IMR-90 (cell line): Measurements from ENCODE around the gene CCDC83. TPM values are rescaled to one million over a fixed set of nuclear protein-coding genes. Genes with fewer than 3 reads are reported as not detected.

ENCODE experiments used
- ATAC-seq: fragments of 200-7000 bp; cut with Tn5 transposase; 2 replicates; pipeline ENCODE4 v1.9.1; 2020; ENCODE audit warnings: low read depth, mild to moderate bottlenecking, moderate library complexity
- Bru-seq: library from RNA; stranded (reverse); fragments of 400-500 nt; gene quantifications from one replicate; lab custom pipeline; 2021; lab: Mats Ljungman, UMichigan
- BruChase-seq, 2 experiments: library from RNA; stranded (reverse); fragments of 400-500 nt; gene quantifications; one replicate each; lab custom pipeline; 2021; lab: Mats Ljungman, UMichigan
- BruUV-seq: library from RNA; stranded (reverse); fragments of 400-500 nt; replicated peaks from 2 replicates; lab custom pipeline; 2021; lab: Mats Ljungman, UMichigan
- CTCF ChIA-PET: fragments of 300-600 bp; formaldehyde crosslinking; extraction: SDS; loops from one replicate; lab custom pipeline; 2021; ENCODE audit warnings: antibody characterized with exemption; lab: Yijun Ruan, JAX
- POLR2A ChIA-PET: fragments of 300-600 bp; sonication (Branson Sonifier 250); formaldehyde crosslinking; loops from one replicate; lab custom pipeline; 2022; ENCODE audit warnings: antibody characterized with exemption; ENCODE audit not compliant: unreplicated experiment; lab: Charles Lee
- DNase-seq: peaks from one replicate; pipeline ENCODE4 v3.0.0; 2013
- H2AFZ ChIP-seq: replicated peaks from 2 replicates; pipeline ENCODE3; 2013; ENCODE audit warnings: low read length, mild to moderate bottlenecking; ENCODE audit not compliant: poor library complexity
- H2AK5ac ChIP-seq: 2 replicates; pipeline ENCODE4 v1.6.1; 2013; ENCODE audit warnings: low read depth, low read length, inconsistent platforms
- H2AK9ac ChIP-seq: replicated peaks from 2 replicates; pipeline ENCODE3; 2013; ENCODE audit warnings: mild to moderate bottlenecking, low read depth, low read length, moderate library complexity; ENCODE audit not compliant: poor library complexity
- H2BK120ac ChIP-seq: 2 replicates; pipeline ENCODE4 v1.6.1; 2013; ENCODE audit warnings: low read depth, low read length, inconsistent platforms
- H2BK15ac ChIP-seq: 3 replicates; pipeline ENCODE4 v1.6.1; 2013; ENCODE audit warnings: low read depth, low read length, inconsistent platforms
- H2BK20ac ChIP-seq: 2 replicates; pipeline ENCODE4 v1.6.1; 2013; ENCODE audit warnings: low read depth, mild to moderate bottlenecking, inconsistent platforms, low read length, moderate library complexity
- H2BK5ac ChIP-seq: 2 replicates; pipeline ENCODE4 v1.6.1; 2013; ENCODE audit warnings: mild to moderate bottlenecking, low read depth, low read length, inconsistent platforms; ENCODE audit not compliant: poor library complexity, severe bottlenecking
- H3K14ac ChIP-seq: replicated peaks from 2 replicates; pipeline ENCODE4 v1.6.1; 2013; ENCODE audit warnings: low read depth, low read length, inconsistent platforms
- H3K18ac ChIP-seq: 2 replicates; pipeline ENCODE4 v1.6.1; 2013; ENCODE audit warnings: low read depth, low read length, control low read depth
- H3K23ac ChIP-seq: 2 replicates; pipeline ENCODE4 v1.6.1; 2013; ENCODE audit warnings: low read depth, low read length, inconsistent platforms
- H3K27ac ChIP-seq: 2 replicates; pipeline ENCODE4 v1.5.1; 2013; ENCODE audit warnings: mild to moderate bottlenecking, control low read depth, low read length; ENCODE audit not compliant: insufficient read depth
- H3K27me3 ChIP-seq: 2 replicates; pipeline ENCODE4 v1.6.1; 2013; ENCODE audit warnings: low read length; ENCODE audit not compliant: control insufficient read depth, insufficient read depth
- H3K36me3 ChIP-seq: 2 replicates; pipeline ENCODE4 v1.6.1; 2013; ENCODE audit warnings: low read length, mixed read lengths; ENCODE audit not compliant: control insufficient read depth, insufficient read depth
- H3K4ac ChIP-seq: 2 replicates; pipeline ENCODE4 v1.6.1; 2013; ENCODE audit warnings: low read depth, low read length, inconsistent platforms
- H3K4me1 ChIP-seq: 2 replicates; pipeline ENCODE4 v1.6.1; 2013; ENCODE audit warnings: low read length, mixed read lengths; ENCODE audit not compliant: control insufficient read depth, insufficient read depth
- H3K4me2 ChIP-seq: 2 replicates; pipeline ENCODE4 v1.6.1; 2013; ENCODE audit warnings: low read depth, mild to moderate bottlenecking, control low read depth, low read length, moderate library complexity
- H3K4me3 ChIP-seq: 2 replicates; pipeline ENCODE4 v1.5.1; 2013; ENCODE audit warnings: low read depth, mild to moderate bottlenecking, control low read depth, low read length, moderate library complexity; ENCODE audit not compliant: insufficient read depth
- H3K56ac ChIP-seq: 2 replicates; pipeline ENCODE4 v1.6.1; 2013; ENCODE audit warnings: low read length, inconsistent platforms; ENCODE audit not compliant: insufficient read depth; ENCODE audit errors: extremely low read depth
- H3K79me1 ChIP-seq, 2 experiments: 2 replicates each; pipeline ENCODE4 v1.6.1; 2013; ENCODE audit warnings: low read length in 2 of 2, inconsistent platforms in 1 of 2, low read depth in 1 of 2
- H3K9ac ChIP-seq: 2 replicates; pipeline ENCODE4 v1.6.1; 2013; ENCODE audit warnings: low read depth, low read length, control low read depth
- H3K9me1 ChIP-seq: 2 replicates; pipeline ENCODE4 v1.6.1; 2013; ENCODE audit warnings: low read length, inconsistent platforms; ENCODE audit not compliant: insufficient read depth
- H3K9me3 ChIP-seq: 2 replicates; pipeline ENCODE4 v1.6.1; 2013; ENCODE audit warnings: low read length; ENCODE audit not compliant: control insufficient read depth, insufficient read depth
- H4K20me1 ChIP-seq: 2 replicates; pipeline ENCODE4 v1.6.1; 2013; ENCODE audit warnings: low read length, inconsistent platforms; ENCODE audit not compliant: insufficient read depth
- H4K5ac ChIP-seq: 2 replicates; pipeline ENCODE4 v1.6.1; 2013; ENCODE audit warnings: mild to moderate bottlenecking, low read depth, low read length, control low read depth
- H4K8ac ChIP-seq, 2 experiments: 2 replicates each; pipeline ENCODE4 v1.6.1; 2013; ENCODE audit warnings: low read depth in 2 of 2, low read length in 2 of 2, control low read depth in 1 of 2, inconsistent platforms in 1 of 2
- H4K91ac ChIP-seq: 2 replicates; pipeline ENCODE4 v1.6.1; 2013; ENCODE audit warnings: low read depth, low read length, inconsistent platforms; ENCODE audit not compliant: insufficient read depth
- BHLHE40 ChIP-seq: fragments of 150-350 bp; IDR thresholded peaks from 2 replicates; pipeline ENCODE4 v1.6.1; 2016; ENCODE audit warnings: mild to moderate bottlenecking, low read depth, low read length
- CEBPB ChIP-seq: IDR thresholded peaks from 2 replicates; pipeline ENCODE4 v1.6.1; 2012; ENCODE audit warnings: low read depth, low read length, improper control_type of control experiment
- MAZ ChIP-seq: IDR thresholded peaks from 2 replicates; pipeline ENCODE4 v1.6.1; 2012; ENCODE audit warnings: low read depth, mild to moderate bottlenecking, low read length, improper control_type of control experiment, moderate library complexity, borderline replicate concordance
- MXI1 ChIP-seq: IDR thresholded peaks from 2 replicates; pipeline ENCODE4 v1.6.1; 2012; ENCODE audit warnings: low read depth, mild to moderate bottlenecking, low read length, moderate library complexity, borderline replicate concordance
- NFE2L2 ChIP-seq: fragments of 150-350 bp; IDR thresholded peaks from 2 replicates; pipeline ENCODE4 v1.6.1; 2016; ENCODE audit warnings: low read depth, mild to moderate bottlenecking, low read length
- RAD21 ChIP-seq: IDR thresholded peaks from 2 replicates; pipeline ENCODE4 v1.6.1; 2012; ENCODE audit warnings: low read length, improper control_type of control experiment
- RCOR1 ChIP-seq: IDR thresholded peaks from 2 replicates; pipeline ENCODE4 v1.6.1; 2012; ENCODE audit warnings: mild to moderate bottlenecking, low read length, improper control_type of control experiment; ENCODE audit not compliant: insufficient replicate concordance
- RFX5 ChIP-seq: IDR thresholded peaks from 2 replicates; pipeline ENCODE4 v1.8.0; 2012; ENCODE audit warnings: low read depth, mild to moderate bottlenecking, low read length, moderate library complexity
- SMC3 ChIP-seq: fragments of 150-350 bp; IDR thresholded peaks from 2 replicates; pipeline ENCODE4 v1.6.1; 2016; ENCODE audit warnings: low read depth, mild to moderate bottlenecking, antibody characterized with exemption, low read length, moderate library complexity
- WGBS, 2 experiments: methylation state at CpG; one replicate each; pipeline versions ENCODE4 v1.1.5 to v1.1.7; 2013; ENCODE audit warnings: missing lambda C conversion rate in 2 of 2; ENCODE audit not compliant: insufficient read length in 1 of 2; ENCODE audit errors: extremely low coverage in 2 of 2; 5-methylcytosine and 5-hydroxymethylcytosine counted together
- dilution Hi-C: fragments of 300-500 bp; cut with HindIII; formaldehyde crosslinking; loops from one replicate; pipeline ENCODE4 v1.14.3; 2018; ENCODE audit warnings: low sequenced_read_pairs; ENCODE audit not compliant: unreplicated experiment
- in situ Hi-C: fragments of 300-500 bp; cut with MboI; formaldehyde crosslinking; loops from 3 replicates; pipeline ENCODE4 v1.14.3; 2019; ENCODE audit warnings: low sequenced_read_pairs, inconsistent platforms, mixed read lengths
- intact Hi-C: fragments of 100-400 bp; cut with micrococcal nuclease; formaldehyde crosslinking; loops from 2 replicates; pipeline ENCODE4 v1.10.0; 2022
- long read RNA-seq: library from polyadenylated mRNA; unstranded; transcript quantifications from one replicate; pipeline ENCODE4 v2.0.0, GENCODE V29; 2021; ENCODE audit not compliant: unreplicated experiment
- polyA plus RNA-seq, 3 experiments: library from polyadenylated mRNA; depleted of rRNA; stranded (reverse); fragments of >200 nt; gene quantifications; 2 replicates each; pipeline ENCODE4 v1.2.3, GENCODE V29; 2012; ENCODE audit warnings: low replicate concordance in 1 of 3
- total RNA-seq: library from RNA; depleted of rRNA; stranded (reverse); fragments of >200 nt; gene quantifications from 2 replicates; pipeline ENCODE4 v1.2.3, GENCODE V29; 2012; rRNA removed
- TF ChIP-seq, protein P1 (sequence below): fragments of 150-350 bp; IDR thresholded peaks from 2 replicates; pipeline ENCODE4 v1.6.1; 2017; ENCODE audit warnings: mild to moderate bottlenecking, antibody characterized with exemption, low read length, low read depth

Gene CCDC83
- total RNA-seq = not detected in 2 replicates
- polyA plus RNA-seq (2012; rRNA removed) = not detected in 2 replicates
- not detected in 2 replicates for polyA plus RNA-seq (2012; cell fraction: cytosol; rRNA removed)
- polyA plus RNA-seq (2012; cell fraction: nucleus; rRNA removed; ENCODE audit: low replicate concordance) = not detected in 2 replicates
- Bru-seq, nascent RNA = percentile 2 among the genes with signal in this experiment
- BruChase-seq, experiment 1, labeled RNA remaining after a 6-hour chase = percentile 3 among the genes with signal in this experiment
- BruChase-seq, experiment 2, labeled RNA remaining after a 2-hour chase = percentile 3 among the genes with signal in this experiment
- long read RNA-seq, partial matches to known transcripts = 0 of 1 reads
- long read RNA-seq, other reads (novel, unspliced or antisense) = 1 of 1 reads

DNA sequence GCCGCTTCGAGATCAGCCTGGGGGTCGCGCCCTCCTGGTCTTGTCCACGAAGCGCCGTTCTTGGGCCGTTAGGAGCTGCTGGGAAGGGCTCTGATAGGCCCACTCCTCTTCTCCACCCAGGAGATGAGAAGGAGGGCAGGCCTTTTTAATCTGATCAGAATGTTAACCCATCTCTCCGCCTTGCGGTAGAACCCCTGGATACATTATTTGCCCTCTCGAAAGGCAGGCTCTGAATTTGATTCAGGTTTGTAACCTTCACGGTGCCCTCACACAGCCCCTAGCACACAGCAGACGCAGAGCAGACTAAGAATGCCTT lies at the start of gene CCDC83:
TSS of gene CCDC83 (plus strand) at position 43 of the 316 bp plus-strand sequence. CDS start 9,741 bp downstream, outside the sequence.
- peak within 1 kb of the TSS; percentile 90 for H3K4me3 ChIP-seq
- peaks cover 7% of the 10 kb centered on the region for H3K4me1 ChIP-seq
- peak within 1 kb of the TSS; percentile 97 for H2BK120ac ChIP-seq
- TF ChIP-seq NFE2L2 (no peak), SMC3 (no peak), BHLHE40 (no peak), CEBPB (no peak), MXI1 (no peak), RAD21 (no peak), RCOR1 (no peak), RFX5 (no peak), MAZ (no peak)
- TF ChIP-seq, protein P1, sequence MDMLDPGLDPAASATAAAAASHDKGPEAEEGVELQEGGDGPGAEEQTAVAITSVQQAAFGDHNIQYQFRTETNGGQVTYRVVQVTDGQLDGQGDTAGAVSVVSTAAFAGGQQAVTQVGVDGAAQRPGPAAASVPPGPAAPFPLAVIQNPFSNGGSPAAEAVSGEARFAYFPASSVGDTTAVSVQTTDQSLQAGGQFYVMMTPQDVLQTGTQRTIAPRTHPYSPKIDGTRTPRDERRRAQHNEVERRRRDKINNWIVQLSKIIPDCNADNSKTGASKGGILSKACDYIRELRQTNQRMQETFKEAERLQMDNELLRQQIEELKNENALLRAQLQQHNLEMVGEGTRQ = no peak
- no peak for DNase-seq
- H4K8ac ChIP-seq = peak within 1 kb of the TSS; percentile 91 to 97
- 50% methylated on average over 2 of the region's 13 CpGs; no CpG with 5 or more reads in 1 of the 2 experiments for WGBS, 2 experiments
- H2AK9ac ChIP-seq = peak within 1 kb of the TSS; percentile 80
- H2BK5ac ChIP-seq = peak within 1 kb of the TSS; percentile 93
- H2BK20ac ChIP-seq = peak within 1 kb of the TSS; percentile 83
- H4K5ac ChIP-seq = peak within 1 kb of the TSS; percentile 95
- peak within 1 kb of the TSS; percentile 98 for H3K27ac ChIP-seq
- ATAC-seq = no peak
- peak within 1 kb of the TSS; percentile 32 for H2AK5ac ChIP-seq
- ChIA-PET POLR2A (interaction anchor here (0.5 kb wide), 1 partner anchor 183 kb away, joined by 3 read pairs; no protein-coding TSS in a partner anchor), CTCF (interaction anchor here (0.5 to 1.5 kb wide), 15 partner anchors 10 to 439 kb away, joined by 3 to 7 read pairs (median 3); partner anchors contain the start of gene PICALM)
- H4K20me1 ChIP-seq = no peaks in the 10 kb centered on the region
- H3K23ac ChIP-seq = peak within 1 kb of the TSS; percentile 98
- BruUV-seq = no TSS peak
- H3K9ac ChIP-seq = peak within 1 kb of the TSS; percentile 94
- dilution Hi-C loops = no loop called here
- H3K56ac ChIP-seq = peak within 1 kb of the TSS; percentile 84
- peak within 1 kb of the TSS; percentile 97 for H3K4me2 ChIP-seq
- peak within 1 kb of the TSS; percentile 93 for H3K4ac ChIP-seq
- peak within 1 kb of the TSS; percentile 97 for H3K14ac ChIP-seq
- peak within 1 kb of the TSS; percentile 97 for H3K18ac ChIP-seq
- peak within 1 kb of the TSS; percentile 97 for H4K91ac ChIP-seq
- H3K79me1 ChIP-seq = peaks cover 3 to 6% of the 10 kb centered on the region in 2 experiments; a peak in 2 of 4 replicates
- in situ Hi-C loops = no loop called here
- peak within 1 kb of the TSS; percentile 94 for H2AFZ ChIP-seq
- no peaks in the 10 kb centered on the region for H3K36me3 ChIP-seq
- H3K9me1 ChIP-seq = peaks cover 3% of the 10 kb centered on the region
- H3K27me3 ChIP-seq = no peaks in the 10 kb centered on the region
- intact Hi-C loops = loop anchor here (1.0 to 10.0 kb wide), 6 partner anchors 86 to 437 kb away; partner anchors contain the start of gene PICALM
- H2BK15ac ChIP-seq = peak within 1 kb of the TSS; percentile 98; the same call in 2 of the 3 replicates
- no peaks in the 10 kb centered on the region for H3K9me3 ChIP-seq
